Anterior cingulate cortex (tissue), 58 donors: ENCODE measurements around the gene ANKRD22.
"Not testable (repeated sequence)": the region's sequence is repeated elsewhere in the genome, so short reads cannot be mapped to it uniquely, and the experiment has no call there.

Source experiments
- DNase-seq, 58 donors: peaks; one replicate each; lab custom pipeline; 2025; lab: John Stamatoyannopoulos, UW

Gene ANKRD22

GRCh38 chr10:88838766-88839350, 12.8 kb downstream of the ANKRD22 start:
- DNase-seq = no peak

GRCh38 chr10:88837632-88838031, 14.0 kb downstream of the ANKRD22 start:
- DNase-seq = not testable (repeated sequence)

- DNase-seq = no peak
Observed at GRCh38 chr10:88835910-88836221, 15.8 kb downstream of the ANKRD22 start.

- peak in 56 of 58 donors; percentile 5 to 83 (median 52) for DNase-seq
Observed at GRCh38 chr10:88835096-88835909, 16.3 kb downstream of the ANKRD22 start.

GRCh38 chr10:88833723-88834122, 17.9 kb downstream of the ANKRD22 start:
- DNase-seq = no peak

GRCh38 chr10:88833156-88833555, 18.5 kb downstream of the ANKRD22 start:
- no peak for DNase-seq

- DNase-seq = no peak
Observed at GRCh38 chr10:88832376-88832775, 19.3 kb downstream of the ANKRD22 start.

GRCh38 chr10:88831709-88832108, 19.9 kb downstream of the ANKRD22 start:
- DNase-seq = no peak

GRCh38 chr10:88830643-88831268, 20.9 kb downstream of the ANKRD22 start:
- no peak for DNase-seq

- DNase-seq = no peak
Observed at GRCh38 chr10:88828310-88828709, 23.3 kb downstream of the ANKRD22 start.

GRCh38 chr10:88827671-88828070, 24.0 kb downstream of the ANKRD22 start:
- no peak for DNase-seq

GRCh38 chr10:88826388-88826787, 25.3 kb downstream of the ANKRD22 start:
- DNase-seq = no peak

GRCh38 chr10:88820748-88821401, 30.8 kb downstream of the ANKRD22 start:
- DNase-seq = peak in 1 of 58 donors; percentile 9

- no peak for DNase-seq
Observed at GRCh38 chr10:88819290-88819689, 32.4 kb downstream of the ANKRD22 start.

GRCh38 chr10:88813200-88813599, 38.4 kb downstream of the ANKRD22 start:
- no peak for DNase-seq

GRCh38 chr10:88810196-88810961, 41.3 kb downstream of the ANKRD22 start:
- peak in 5 of 58 donors; percentile 0 to 8 (median 3) for DNase-seq

GRCh38 chr10:88809621-88810020, 42.0 kb downstream of the ANKRD22 start:
- DNase-seq = no peak

- DNase-seq = no peak
Observed at GRCh38 chr10:88805924-88806323, 45.7 kb downstream of the ANKRD22 start.

GRCh38 chr10:88805361-88805760, 46.3 kb downstream of the ANKRD22 start:
- no peak for DNase-seq

- DNase-seq = no peak
Observed at GRCh38 chr10:88804083-88804812, 47.4 kb downstream of the ANKRD22 start.
